WTC11 (cell line): ENCODE data around the gene RFTN1. TPM values are rescaled to one million over a fixed set of nuclear protein-coding genes. Genes with fewer than 3 reads are reported as not detected.

ENCODE experiments used
- ATAC-seq: fragments of 200-7000 bp; cut with Tn5 transposase; 2 replicates; pipeline ENCODE4 v1.10.0; 2021; ENCODE audit warnings: mild to moderate bottlenecking, moderate library complexity
- CTCF ChIA-PET: fragments of 300-600 bp; sonication (Branson Sonifier 250); formaldehyde crosslinking; loops from one replicate; lab custom pipeline; 2021; ENCODE audit warnings: antibody characterized with exemption; lab: Charles Lee
- POLR2A ChIA-PET: fragments of 350-600 bp; sonication (Branson Sonifier 250); formaldehyde crosslinking; loops from one replicate; lab custom pipeline; 2021; ENCODE audit warnings: antibody characterized with exemption; lab: Charles Lee
- DNase-seq: peaks from one replicate; pipeline ENCODE4 v3.0.0; 2021; ENCODE audit warnings: low spot score
- H3K27ac Mint-ChIP-seq: 2 replicates; pipeline ENCODE4 v1.8.0; 2021; ENCODE audit warnings: mixed read lengths
- H3K27me3 Mint-ChIP-seq: 2 replicates; pipeline ENCODE4 v1.8.0; 2021; ENCODE audit warnings: low read depth, mild to moderate bottlenecking, moderate library complexity, mixed read lengths
- H3K36me3 Mint-ChIP-seq: 2 replicates; pipeline ENCODE4 v1.8.0; 2021; ENCODE audit warnings: mixed read lengths
- H3K4me1 Mint-ChIP-seq: 2 replicates; pipeline ENCODE4 v1.8.0; 2022; ENCODE audit warnings: mixed read lengths
- H3K4me3 Mint-ChIP-seq: 2 replicates; pipeline ENCODE4 v1.8.0; 2021; ENCODE audit warnings: mild to moderate bottlenecking, moderate library complexity, mixed read lengths
- H3K9me3 Mint-ChIP-seq: 2 replicates; pipeline ENCODE4 v1.8.0; 2021; ENCODE audit warnings: mixed read lengths
- AR ChIP-seq: fragments of 250-450 bp; sonication (Bioruptor Pico); IDR thresholded peaks from 2 replicates; pipeline ENCODE4 v1.9.0; 2021; ENCODE audit warnings: mild to moderate bottlenecking
- ATF1 ChIP-seq: sonication (generic); formaldehyde crosslinking; IDR thresholded peaks from 2 replicates; pipeline ENCODE4 v1.8.1; 2023; ENCODE audit warnings: mild to moderate bottlenecking, moderate library complexity, missing genetic modification reagents
- ATF2 ChIP-seq: sonication (generic); formaldehyde crosslinking; IDR thresholded peaks from 2 replicates; pipeline ENCODE4 v1.8.1; 2022; ENCODE audit warnings: low read depth, missing genetic modification reagents, borderline replicate concordance
- CTCF ChIP-seq: fragments of 200-600 bp; IDR thresholded peaks from 2 replicates; pipeline ENCODE4 v1.8.0; 2022; ENCODE audit warnings: antibody characterized with exemption
- ELF4 ChIP-seq: sonication (generic); formaldehyde crosslinking; IDR thresholded peaks from 2 replicates; pipeline ENCODE4 v1.8.1; 2022; ENCODE audit warnings: low read depth, mild to moderate bottlenecking, moderate library complexity, missing genetic modification reagents
- ESRRA ChIP-seq: sonication (generic); formaldehyde crosslinking; IDR thresholded peaks from 2 replicates; pipeline ENCODE4 v1.8.1; 2022; ENCODE audit warnings: mild to moderate bottlenecking, missing genetic modification reagents, borderline replicate concordance
- FOXP4 ChIP-seq: sonication (generic); formaldehyde crosslinking; IDR thresholded peaks from 2 replicates; pipeline ENCODE4 v1.8.0; 2022; ENCODE audit warnings: mild to moderate bottlenecking, missing genetic modification reagents
- GABPB1 ChIP-seq: sonication (generic); formaldehyde crosslinking; IDR thresholded peaks from 2 replicates; pipeline ENCODE4 v1.8.1; 2023; ENCODE audit warnings: mild to moderate bottlenecking, missing genetic modification reagents
- GRHL2 ChIP-seq: fragments of 250-450 bp; sonication (Bioruptor Pico); IDR thresholded peaks from 2 replicates; pipeline ENCODE4 v1.8.0; 2022; ENCODE audit warnings: mild to moderate bottlenecking, moderate library complexity; ENCODE audit not compliant: insufficient replicate concordance, severe bottlenecking
- GTF2I ChIP-seq: fragments of 250-450 bp; sonication (Bioruptor Pico); conservative IDR thresholded peaks from 2 replicates; pipeline ENCODE4 v1.4.0; 2021; ENCODE audit warnings: mild to moderate bottlenecking
- IRF2 ChIP-seq: sonication (generic); formaldehyde crosslinking; IDR thresholded peaks from 2 replicates; pipeline ENCODE4 v1.8.0; 2022; ENCODE audit warnings: low read depth, missing genetic modification reagents, borderline replicate concordance
- NFATC4 ChIP-seq: fragments of 250-450 bp; sonication (Bioruptor Pico); IDR thresholded peaks from 2 replicates; pipeline ENCODE4 v1.9.0; 2021; ENCODE audit warnings: mild to moderate bottlenecking
- OVOL2 ChIP-seq: fragments of 250-450 bp; sonication (Bioruptor Pico); IDR thresholded peaks from 2 replicates; pipeline ENCODE4 v1.9.0; 2021; ENCODE audit warnings: mild to moderate bottlenecking, borderline replicate concordance
- RORB ChIP-seq: fragments of 250-450 bp; sonication (Bioruptor Pico); IDR thresholded peaks from 2 replicates; pipeline ENCODE4 v1.9.0; 2021; ENCODE audit warnings: mild to moderate bottlenecking
- ZNF263 ChIP-seq: sonication (generic); formaldehyde crosslinking; IDR thresholded peaks from 2 replicates; pipeline ENCODE4 v1.8.1; 2022; ENCODE audit warnings: low read depth, mild to moderate bottlenecking, moderate library complexity, missing genetic modification reagents
- ZNF423 ChIP-seq: fragments of 250-450 bp; sonication (Bioruptor Pico); IDR thresholded peaks from 2 replicates; pipeline ENCODE4 v2.1.2; 2022; ENCODE audit warnings: mild to moderate bottlenecking, moderate library complexity
- ZNF425 ChIP-seq: fragments of 250-450 bp; sonication (Bioruptor Pico); conservative IDR thresholded peaks from 2 replicates; pipeline ENCODE4 v1.9.0; 2021; ENCODE audit warnings: mild to moderate bottlenecking
- total RNA-seq: library from RNA; stranded (reverse); gene quantifications from 3 replicates; pipeline ENCODE4 v1.2.3, GENCODE V29; 2021

Gene RFTN1
- total RNA-seq, 1 experiment from 2014 or later: 3.8 TPM

- TF ChIP-seq ATF2 (CRISPR knock-in tag): no peak
Observed at GRCh38 chr3:16379838-16380237, 133.7 kb downstream of the RFTN1 start (continued).

GRCh38 chr3:16378920-16379319 lies 134.6 kb downstream of the RFTN1 start:
- Mint-ChIP-seq H3K27me3 (peaks cover 7% of the 10 kb centered on the region; the same call in 1 of the 2 replicates), H3K4me1 (peaks cover 13% of the 10 kb centered on the region), H3K9me3 (peaks cover 11% of the 10 kb centered on the region), H3K4me3 (no peak overlapping the region), H3K27ac (no peak overlapping the region), H3K36me3 (peaks cover 8% of the 10 kb centered on the region)
- ATAC-seq (no peak), DNase-seq (no peak)
- ChIA-PET CTCF (interaction anchor here (2.1 kb wide), 1 partner anchor 12 kb away, joined by 5 read pairs; no protein-coding TSS in a partner anchor), POLR2A (no interaction called here)
- TF ChIP-seq NFATC4 (CRISPR knock-in tag) (no peak), ESRRA (CRISPR knock-in tag) (no peak), OVOL2 (CRISPR knock-in tag) (no peak), IRF2 (CRISPR knock-in tag) (no peak), ATF1 (CRISPR knock-in tag) (no peak), GABPB1 (no peak), ZNF425 (no peak), GRHL2 (CRISPR knock-in tag) (no peak), RORB (CRISPR knock-in tag) (no peak), FOXP4 (CRISPR knock-in tag) (no peak), ELF4 (CRISPR knock-in tag) (no peak), GTF2I (CRISPR knock-in tag) (no peak), ZNF263 (CRISPR knock-in tag) (no peak)

GRCh38 chr3:16378415-16378814 lies 135.1 kb downstream of the RFTN1 start:
- ChIA-PET POLR2A (no interaction called here), CTCF (interaction anchor here (1.0 to 2.1 kb wide), 2 partner anchors 8 to 11 kb away, joined by 3 to 5 read pairs; no protein-coding TSS in a partner anchor)
- H3K36me3 Mint-ChIP-seq: peaks cover 8% of the 10 kb centered on the region
- no peak overlapping the region for H3K4me3 Mint-ChIP-seq
- H3K9me3 Mint-ChIP-seq: peaks cover 11% of the 10 kb centered on the region
- DNase-seq: no peak
- H3K4me1 Mint-ChIP-seq: peaks cover 13% of the 10 kb centered on the region
- H3K27me3 Mint-ChIP-seq: peaks cover 7% of the 10 kb centered on the region; the same call in 1 of the 2 replicates
- no peak overlapping the region for H3K27ac Mint-ChIP-seq
- ATAC-seq: no peak
- TF ChIP-seq CTCF (no peak), ZNF423 (CRISPR knock-in tag) (no peak), ZNF425 (no peak), AR (CRISPR knock-in tag) (no peak)
